WERI-Rb-1 (cell line): ENCODE measurements around the gene INTU.
"Not testable (repeated sequence)": the region's sequence is repeated elsewhere in the genome, so short reads cannot be mapped to it uniquely, and the experiment has no call there.

ENCODE experiments used
- DNase-seq: peaks from one replicate; pipeline ENCODE4 v3.0.0-alpha.2; 2020
- H3K27ac ChIP-seq: fragments of 250-450 bp; sonication (Bioruptor Pico); 2 replicates; pipeline ENCODE4 v1.5.1; 2020; ENCODE audit warnings: mild to moderate bottlenecking, moderate library complexity
- H3K27me3 ChIP-seq: fragments of 250-450 bp; sonication (Bioruptor Pico); 2 replicates; pipeline ENCODE4 v1.5.1; 2021; ENCODE audit warnings: mild to moderate bottlenecking, low read depth, moderate library complexity; ENCODE audit not compliant: insufficient read depth, severe bottlenecking
- H3K36me3 ChIP-seq: fragments of 250-450 bp; sonication (Bioruptor Pico); 2 replicates; pipeline ENCODE4 v1.5.1; 2020; ENCODE audit warnings: mild to moderate bottlenecking, moderate library complexity
- H3K4me3 ChIP-seq: 2 replicates; pipeline ENCODE4 v1.5.1; 2011; ENCODE audit warnings: low read depth, mild to moderate bottlenecking, control low read depth, low read length
- H3K9me3 ChIP-seq: fragments of 250-450 bp; sonication (Bioruptor Pico); 2 replicates; pipeline ENCODE4 v1.5.1; 2021; ENCODE audit warnings: mild to moderate bottlenecking, moderate library complexity; ENCODE audit not compliant: severe bottlenecking
- CTCF ChIP-seq: IDR thresholded peaks from 2 replicates; pipeline ENCODE4 v1.5.1; 2011; ENCODE audit warnings: low read depth, mild to moderate bottlenecking, control low read depth, inconsistent platforms, low read length

INTU gene

GRCh38 chr4:127632420-127633403 lies at the start of gene INTU:
TSS of gene INTU (plus strand) at chr4:127632957. CDS start at chr4:127633035, 78 bp downstream.
- H3K9me3 ChIP-seq: no peaks in the 10 kb centered on the region
- no peaks in the 10 kb centered on the region for H3K27me3 ChIP-seq
- peak within 1 kb of the TSS; percentile 41 for H3K27ac ChIP-seq
- TF ChIP-seq CTCF: no peak
- DNase-seq: peak; percentile 96
- no peaks in the 10 kb centered on the region for H3K36me3 ChIP-seq
- H3K4me3 ChIP-seq: peak within 1 kb of the TSS; percentile 94

GRCh38 chr4:127586496-127586895 lies 46.3 kb upstream of the INTU start:
- not testable (repeated sequence) for H3K27me3 ChIP-seq, H3K4me3 ChIP-seq, DNase-seq, H3K36me3 ChIP-seq, H3K27ac ChIP-seq, H3K9me3 ChIP-seq

- no peaks in the 10 kb centered on the region for H3K27me3 ChIP-seq
Observed at GRCh38 chr4:127586922-127587571, 45.7 kb upstream of the INTU start.

GRCh38 chr4:127589153-127589552 lies 43.6 kb upstream of the INTU start:
- H3K4me3 ChIP-seq, H3K9me3 ChIP-seq, H3K36me3 ChIP-seq, H3K27ac ChIP-seq, DNase-seq, H3K27me3 ChIP-seq: not testable (repeated sequence)

More at GRCh38 chr4:127586922-127587571, 45.7 kb upstream of the INTU start:
- Histone ChIP-seq H3K4me3 (no peak overlapping the region), H3K9me3 (no peaks in the 10 kb centered on the region), H3K27ac (no peak overlapping the region), H3K36me3 (no peaks in the 10 kb centered on the region)
- TF ChIP-seq CTCF: peak; percentile 83
- peak; percentile 53 for DNase-seq

- no peak for DNase-seq
- Histone ChIP-seq H3K9me3 (no peaks in the 10 kb centered on the region), H3K36me3 (no peaks in the 10 kb centered on the region), H3K27me3 (no peaks in the 10 kb centered on the region), H3K4me3 (no peak overlapping the region), H3K27ac (no peak overlapping the region)
- no peak for TF ChIP-seq CTCF
Observed at GRCh38 chr4:127598656-127599055, 34.1 kb upstream of the INTU start.

- no peak overlapping the region for H3K4me3 ChIP-seq
- no peak for DNase-seq
- no peaks in the 10 kb centered on the region for H3K9me3 ChIP-seq
- TF ChIP-seq CTCF: no peak
- H3K36me3 ChIP-seq: no peaks in the 10 kb centered on the region
- H3K27ac ChIP-seq: no peak overlapping the region
- no peaks in the 10 kb centered on the region for H3K27me3 ChIP-seq
Observed at GRCh38 chr4:127601029-127601428, 31.7 kb upstream of the INTU start.
